HG03066 (cell line): Measurements from ENCODE around the gene GPSM1.

Experiments
- ATAC-seq: cut with Tn5 transposase; IDR thresholded peaks from one replicate; pipeline ENCODE4 v1.9.1; 2021; ENCODE audit warnings: low read depth; ENCODE audit not compliant: unreplicated experiment

Gene GPSM1

DNA sequence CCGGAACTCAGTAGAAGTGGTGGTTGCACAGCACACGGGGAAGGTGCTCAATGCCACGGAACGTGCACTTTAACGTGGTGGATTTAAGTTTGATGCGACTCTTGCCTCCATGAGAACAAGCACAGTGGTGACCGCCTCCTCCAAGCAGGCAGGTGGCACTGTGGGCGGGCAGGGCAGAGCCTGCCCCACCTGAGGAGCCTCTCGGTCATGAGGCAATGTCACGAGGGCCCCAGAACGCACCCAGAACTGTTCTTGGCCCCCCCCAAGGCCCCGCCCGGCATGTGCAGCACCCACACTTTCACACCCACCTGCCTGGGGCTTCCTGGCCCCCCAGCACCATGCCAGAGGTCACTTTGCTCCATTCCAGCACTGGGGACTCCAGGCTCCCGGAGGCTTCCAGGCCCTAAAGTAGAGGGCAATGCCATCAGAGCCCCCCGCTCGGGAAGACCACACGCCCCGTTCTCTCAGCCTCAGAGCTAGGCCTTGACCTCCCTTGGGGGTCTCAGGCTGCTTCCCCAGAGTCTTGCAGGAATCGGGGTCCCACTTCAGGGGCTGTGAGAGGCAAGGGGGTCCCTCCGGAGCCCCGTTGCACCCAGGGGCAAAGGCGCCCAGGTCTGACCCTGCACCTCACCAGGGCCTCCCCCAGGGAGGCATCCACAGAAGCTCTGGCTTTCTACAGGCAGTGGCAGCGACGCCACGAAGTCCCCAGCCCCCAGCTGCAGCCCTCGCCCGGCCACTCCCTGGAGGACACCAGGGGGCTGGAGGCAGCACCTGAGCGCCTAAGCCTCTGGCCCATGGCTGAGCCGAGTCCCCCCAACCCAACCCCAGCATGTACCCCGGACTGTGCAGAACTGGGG, 37.5 kb upstream of the GPSM1 start:
- no peak for ATAC-seq

DNA sequence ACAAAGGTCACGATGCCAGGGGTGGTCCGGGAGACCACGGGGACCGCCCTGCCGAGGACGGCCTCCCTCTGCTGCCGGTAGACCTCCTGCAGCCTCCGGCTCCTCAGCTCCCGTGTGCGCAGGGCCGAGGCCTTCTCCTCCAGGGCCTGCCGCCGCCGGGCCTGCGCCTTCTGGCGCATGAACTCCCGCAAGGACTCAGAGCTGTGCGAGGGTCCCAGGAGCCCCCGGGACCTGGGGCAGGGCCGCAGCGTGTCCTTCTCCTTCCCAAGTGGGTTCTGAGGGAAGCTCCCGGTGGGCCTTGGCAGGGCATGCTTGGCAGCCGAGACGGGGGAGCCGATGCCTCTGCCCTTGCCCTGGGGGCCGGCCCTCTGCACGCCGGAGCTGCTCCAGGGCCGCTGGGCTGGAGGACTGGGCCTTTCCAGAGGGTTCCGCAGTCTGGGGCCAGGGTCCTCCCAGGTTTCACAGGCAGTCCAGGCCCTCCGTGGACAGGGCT, 36.8 kb upstream of the GPSM1 start:
- no peak for ATAC-seq

DNA sequence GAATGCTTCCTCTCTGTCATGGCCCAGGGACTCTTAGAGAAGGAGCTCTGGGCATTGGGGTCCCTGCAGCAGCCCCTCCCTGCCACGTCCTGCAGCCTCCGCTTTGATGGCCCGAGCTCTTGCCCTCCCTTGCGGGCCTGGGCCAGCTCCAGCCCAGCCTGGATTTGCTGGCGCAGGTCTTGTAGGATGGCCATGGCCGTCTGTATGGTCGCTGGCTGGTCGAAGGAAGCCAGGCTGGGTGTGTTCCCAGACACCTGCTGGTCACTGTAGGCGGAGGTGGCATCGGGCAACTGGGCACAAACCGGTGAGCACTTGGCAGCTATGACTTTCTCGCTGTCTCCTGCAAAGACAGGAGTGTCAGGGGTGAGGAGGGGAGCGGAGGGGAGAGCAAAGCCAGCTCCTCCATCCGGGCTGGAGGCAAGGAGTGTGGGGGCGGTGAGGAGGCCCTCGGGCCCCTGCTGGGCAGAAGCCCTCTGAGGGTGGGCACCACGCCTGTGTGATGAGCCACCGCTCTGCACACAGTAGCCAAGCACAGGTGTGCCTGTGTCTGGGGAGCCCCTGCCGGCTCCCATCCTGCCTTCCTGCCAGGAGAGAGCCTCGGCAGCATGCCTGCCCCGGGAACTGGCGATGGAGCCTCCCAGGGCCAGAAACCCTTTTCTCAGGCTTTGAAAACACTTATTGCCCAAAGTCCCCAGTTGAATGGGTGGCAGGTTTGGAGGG, 35.9 kb upstream of the GPSM1 start:
- ATAC-seq: no peak

GRCh38 chr9:136292026-136292538, 35.3 kb upstream of the GPSM1 start:
- ATAC-seq: no peak

- no peak for ATAC-seq
Measured at GRCh38 chr9:136292591-136293448, 34.5 kb upstream of the GPSM1 start.

GRCh38 chr9:136293476-136294077, 33.8 kb upstream of the GPSM1 start:
- no peak for ATAC-seq

GRCh38 chr9:136294437-136294836, 32.9 kb upstream of the GPSM1 start:
- ATAC-seq: no peak

DNA sequence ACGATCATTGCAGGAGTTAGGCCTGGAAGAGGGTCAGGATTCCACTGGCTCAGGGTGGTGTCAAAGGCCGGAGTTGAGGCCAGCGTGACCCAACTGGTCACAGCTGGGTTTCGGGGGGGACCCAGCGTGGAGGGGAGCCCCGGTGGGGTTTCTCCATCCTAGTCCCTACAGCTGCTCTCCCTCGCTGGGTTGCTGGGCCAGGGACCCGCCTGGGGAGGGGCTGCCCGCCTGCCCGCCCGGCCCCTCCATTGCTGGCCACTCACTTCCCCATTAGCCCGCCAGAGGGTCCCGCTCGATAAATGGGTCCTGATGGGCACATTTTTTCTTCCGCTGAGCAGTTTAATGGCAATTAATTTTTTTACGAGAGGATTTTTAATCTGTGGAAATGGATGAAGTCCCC, 32.3 kb upstream of the GPSM1 start:
- no peak for ATAC-seq

DNA sequence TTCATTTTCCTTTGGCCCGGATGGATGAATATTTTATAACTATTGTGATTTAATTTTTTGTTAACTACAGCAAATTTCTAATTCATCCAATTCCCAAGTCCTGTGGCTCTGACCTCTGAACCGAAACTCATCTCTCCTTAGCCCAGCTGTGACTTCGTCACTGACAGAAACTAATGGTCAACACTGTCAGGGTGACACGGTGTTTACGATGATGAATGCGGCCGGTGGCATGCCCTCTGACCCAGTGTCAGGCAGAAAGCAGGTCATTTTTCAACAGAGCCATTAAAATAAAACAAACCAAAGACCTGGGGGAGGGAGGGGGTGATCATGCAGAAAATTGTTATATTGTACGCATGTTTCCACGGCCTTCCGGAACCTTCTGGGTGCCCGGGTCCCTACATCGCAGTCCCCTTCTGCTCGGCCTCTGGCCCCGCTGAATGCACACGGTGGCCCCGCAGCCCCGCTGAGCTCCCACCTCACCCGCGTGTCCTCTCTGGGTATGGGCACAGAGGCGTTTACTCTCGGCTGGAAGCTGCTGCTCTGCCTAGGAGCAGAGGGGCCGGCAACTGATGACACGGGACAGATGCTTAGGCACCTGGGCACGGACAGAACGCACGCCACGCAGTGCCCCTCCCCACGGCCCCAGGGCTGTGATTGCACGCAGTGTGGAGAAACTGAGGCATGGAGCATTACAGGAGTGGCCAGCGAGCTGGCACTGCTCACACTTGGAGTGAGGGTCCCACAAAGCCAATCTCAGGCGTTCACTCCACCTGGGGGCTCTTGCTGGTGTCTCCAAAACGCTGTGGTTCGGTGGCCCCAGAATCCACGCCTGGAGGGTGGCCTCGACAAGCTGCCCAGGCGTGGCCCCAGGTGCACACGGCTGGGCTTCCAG, 31.6 kb upstream of the GPSM1 start:
- ATAC-seq: no peak

- no peak for ATAC-seq
Measured at GRCh38 chr9:136296434-136297015, 30.8 kb upstream of the GPSM1 start.

DNA sequence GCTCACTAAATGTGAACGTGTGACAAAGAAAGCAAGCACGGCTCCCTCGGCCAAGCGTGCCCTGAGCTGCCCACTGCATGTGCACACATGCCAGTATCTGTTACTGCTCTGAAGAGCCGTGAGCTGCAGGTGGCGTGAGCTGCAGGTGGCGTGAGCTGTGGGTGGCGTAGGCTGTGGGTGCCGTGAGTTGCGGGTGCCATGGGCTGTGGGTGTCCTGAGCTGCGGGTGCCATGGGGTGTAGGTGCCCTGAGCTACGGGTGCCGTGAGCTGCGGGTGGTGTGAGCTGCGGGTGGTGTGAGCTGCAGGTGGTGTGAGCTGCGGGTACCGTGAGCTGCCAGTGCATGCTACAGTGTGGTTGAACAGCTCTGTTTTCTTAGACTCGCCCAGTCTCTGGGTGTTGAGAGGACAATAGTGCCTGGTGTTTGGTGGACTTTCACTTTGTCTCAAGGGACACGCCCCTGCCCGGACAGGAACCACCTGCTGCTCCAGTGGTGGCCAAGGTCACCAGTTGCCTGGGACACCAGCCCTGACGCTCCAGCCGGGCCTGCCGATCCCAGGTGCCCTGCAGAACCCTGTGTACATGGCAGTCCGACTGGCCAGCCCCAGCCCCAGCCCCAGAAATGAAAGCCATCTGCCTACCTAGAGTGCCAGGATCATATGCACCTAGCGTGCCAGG, 30.2 kb upstream of the GPSM1 start:
- ATAC-seq: no peak

GRCh38 chr9:136297766-136298735, 29.3 kb upstream of the GPSM1 start:
- ATAC-seq: no peak

DNA sequence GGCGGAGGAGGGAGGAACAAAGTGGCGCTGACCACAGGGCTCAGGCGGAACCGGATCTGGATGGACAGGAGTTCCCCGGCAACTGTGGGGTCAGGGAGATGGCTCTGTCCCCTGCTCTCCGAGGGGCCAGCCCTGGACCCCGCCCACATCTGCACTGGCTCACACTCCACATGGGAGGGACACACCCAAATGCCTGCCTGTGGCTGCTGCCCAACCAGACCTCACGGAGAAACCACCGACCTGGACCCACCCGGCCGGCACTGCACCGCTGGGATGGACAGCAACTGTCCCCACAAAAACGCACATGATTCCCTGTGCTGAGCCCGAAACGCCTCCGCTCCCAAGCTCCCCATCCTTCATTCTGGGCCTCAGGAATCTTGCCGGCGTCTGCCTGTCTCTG, 28.2 kb upstream of the GPSM1 start:
- ATAC-seq: no peak

- no peak for ATAC-seq
Measured at GRCh38 chr9:136299541-136299940, 27.8 kb upstream of the GPSM1 start.

GRCh38 chr9:136300016-136300545, 27.3 kb upstream of the GPSM1 start:
- no peak for ATAC-seq

DNA sequence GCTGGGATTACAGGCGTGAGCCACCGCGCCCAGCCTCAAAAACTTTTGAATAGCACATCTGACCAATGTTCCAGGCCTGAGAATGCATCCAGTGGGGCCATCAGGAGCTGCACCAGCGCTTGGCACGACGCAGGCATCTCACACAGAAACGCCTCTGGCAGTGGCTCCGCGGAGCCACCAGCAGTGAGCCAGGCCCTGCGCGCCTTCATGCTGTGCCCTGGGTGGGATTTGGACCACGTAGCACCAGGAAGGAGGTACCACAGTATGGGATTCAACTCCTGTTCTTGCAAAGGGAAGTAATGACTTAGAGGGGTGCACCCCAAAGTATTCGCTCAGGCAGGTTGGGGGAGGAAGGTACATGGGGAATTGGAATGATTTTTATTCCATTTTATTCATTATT, 26.5 kb upstream of the GPSM1 start:
- ATAC-seq: no peak

DNA sequence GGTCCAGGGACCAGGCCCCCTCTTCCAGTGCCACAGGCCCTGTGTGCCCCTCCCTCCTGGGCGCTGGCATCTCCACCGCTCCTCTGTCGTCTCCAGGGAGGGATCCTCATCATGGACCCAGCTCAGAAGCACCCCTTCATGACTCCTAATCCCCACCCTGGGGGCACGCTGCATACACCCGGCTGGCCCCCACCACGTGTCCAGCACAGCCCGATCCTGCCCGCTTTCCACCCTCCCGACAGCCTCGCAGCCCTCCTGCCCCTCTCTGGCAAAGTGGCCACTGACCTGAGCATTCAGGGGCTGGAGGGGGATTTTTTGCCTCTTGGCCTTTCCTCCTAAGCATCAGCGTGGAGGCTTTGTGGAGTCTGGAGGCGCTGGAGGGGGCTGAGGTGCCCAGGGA, 24.8 kb upstream of the GPSM1 start:
- ATAC-seq: no peak
